Measurements from ENCODE around the gene PLA2G4F.

Gene PLA2G4F

GRCh38 chr15:42146551-42147430 is 9.6 kb downstream of the PLA2G4F start:
- no peak for DNase-seq (ENCODE audit: low read depth)

- no peak for DNase-seq (ENCODE audit: low read depth)
These were observed 10.6 kb downstream of the PLA2G4F start for GRCh38 chr15:42145546-42146455.

GRCh38 chr15:42144841-42145375 is 11.5 kb downstream of the PLA2G4F start:
- no peak for DNase-seq (ENCODE audit: low read depth)

- DNase-seq (ENCODE audit: low read depth), result no peak
These were observed 12.4 kb downstream of the PLA2G4F start for GRCh38 chr15:42143866-42144625.

GRCh38 chr15:42143356-42143755 is 13.1 kb downstream of the PLA2G4F start:
- DNase-seq (ENCODE audit: low read depth), result no peak

GRCh38 chr15:42141795-42142667 is 14.4 kb downstream of the PLA2G4F start:
- no peak for DNase-seq (ENCODE audit: low read depth)

- no peak for DNase-seq (ENCODE audit: low read depth)
These were observed 15.2 kb downstream of the PLA2G4F start for GRCh38 chr15:42141246-42141645.

GRCh38 chr15:42140383-42141070 is 15.9 kb downstream of the PLA2G4F start:
- DNase-seq (ENCODE audit: low read depth), result no peak

GRCh38 chr15:42139596-42139995 is 16.8 kb downstream of the PLA2G4F start:
- DNase-seq (ENCODE audit: low read depth), result no peak

GRCh38 chr15:42138968-42139386 is 17.5 kb downstream of the PLA2G4F start:
- no peak for DNase-seq (ENCODE audit: low read depth)

- no peak for DNase-seq (ENCODE audit: low read depth)
These were observed 18.0 kb downstream of the PLA2G4F start for GRCh38 chr15:42138411-42138810.

GRCh38 chr15:42137461-42138261 is 18.8 kb downstream of the PLA2G4F start:
- DNase-seq (ENCODE audit: low read depth), result peak; percentile 51

GRCh38 chr15:42136513-42136912 is 19.9 kb downstream of the PLA2G4F start:
- no peak for DNase-seq (ENCODE audit: low read depth)

- DNase-seq (ENCODE audit: low read depth), result no peak
These were observed 21.1 kb downstream of the PLA2G4F start for GRCh38 chr15:42135351-42135750.

- no peak for DNase-seq (ENCODE audit: low read depth)
These were observed 21.7 kb downstream of the PLA2G4F start for GRCh38 chr15:42134617-42135245.

- DNase-seq (ENCODE audit: low read depth), result peak; percentile 38
These were observed 22.4 kb downstream of the PLA2G4F start for GRCh38 chr15:42133886-42134502.

GRCh38 chr15:42133356-42133755 is 23.1 kb downstream of the PLA2G4F start:
- no peak for DNase-seq (ENCODE audit: low read depth)

Data from iris pigment epithelial cell (primary cell).